GM12865 (cell line): ENCODE measurements around the gene CDC45.
A peak's percentile ranks its signal among the peaks of the same experiment; 100 is the strongest.

Source experiments
- DNase-seq: peaks from one replicate; pipeline ENCODE4 v3.0.0; 2010; ENCODE audit warnings: low read depth
- H3K4me3 ChIP-seq: 2 replicates; pipeline ENCODE4 v1.5.1; 2011; ENCODE audit warnings: mild to moderate bottlenecking, low read depth, low read length, control low read depth
- CTCF ChIP-seq: IDR thresholded peaks from 2 replicates; pipeline ENCODE4 v1.5.1; 2011; ENCODE audit warnings: low read length, control low read depth, low read depth, inconsistent platforms; ENCODE audit not compliant: insufficient read depth; ENCODE audit errors: missing control alignments

CDC45 gene

GRCh38 chr22:19446603-19447329 lies 33.0 kb upstream of the CDC45 start:
- peak overlapping the region; percentile 72 for H3K4me3 ChIP-seq
- DNase-seq: no peak
- TF ChIP-seq CTCF: no peak

GRCh38 chr22:19447330-19448075 lies 32.2 kb upstream of the CDC45 start, which contains the start of gene C22orf39:
Gene C22orf39 (minus strand): TSS chr22:19447711. CDS start chr22:19447688, 23 bp downstream.
- H3K4me3 ChIP-seq: peak within 1 kb of the TSS; percentile 72
- no peak for TF ChIP-seq CTCF
- peak; percentile 95 for DNase-seq

GRCh38 chr22:19448076-19448607 lies 31.6 kb upstream of the CDC45 start:
- DNase-seq: peak; percentile 86
- no peak for TF ChIP-seq CTCF
- H3K4me3 ChIP-seq: peak overlapping the region; percentile 72

GRCh38 chr22:19448739-19449421 lies 30.8 kb upstream of the CDC45 start:
- no peak for TF ChIP-seq CTCF
- DNase-seq: peak; percentile 77

GRCh38 chr22:19449422-19449767 lies 30.3 kb upstream of the CDC45 start:
- TF ChIP-seq CTCF: no peak
- no peak for DNase-seq
- no peak overlapping the region for H3K4me3 ChIP-seq

More at GRCh38 chr22:19448739-19449421, 30.8 kb upstream of the CDC45 start:
- H3K4me3 ChIP-seq: peak overlapping the region; percentile 72

- no peak overlapping the region for H3K4me3 ChIP-seq
- DNase-seq: no peak
- no peak for TF ChIP-seq CTCF
Observed at GRCh38 chr22:19450363-19451175, 29.2 kb upstream of the CDC45 start.
